Measurements from ENCODE around the gene TBX1.

The TBX1 gene

GRCh38 chr22:19801340-19802000 lies 40.9 kb downstream of the TBX1 start:
- Histone ChIP-seq H3K4me1 (no peaks in the 10 kb centered on the region), H2AFZ (no peak overlapping the region), H3K9ac (no peak overlapping the region), H3K4me3 (ENCODE audit: low read depth, low read length) (no peak overlapping the region), H3K79me2 (no peaks in the 10 kb centered on the region), H3K27me3 (ENCODE audit: control insufficient read depth, insufficient read depth, low read length) (no peaks in the 10 kb centered on the region), H3K27ac (no peak overlapping the region), H3K4me2 (ENCODE audit: low read length) (no peak overlapping the region), H3K9me3 (ENCODE audit: control insufficient read depth, low read length) (no peaks in the 10 kb centered on the region), H3K36me3 (ENCODE audit: control insufficient read depth, insufficient read depth, low read length) (no peaks in the 10 kb centered on the region)
- TF ChIP-seq CTCF (IDR thresholded peaks at IDR 0.05): no peak

GRCh38 chr22:19802001-19802893 lies 41.7 kb downstream of the TBX1 start:
- Histone ChIP-seq H3K4me1 (no peaks in the 10 kb centered on the region), H3K4me3 (ENCODE audit: low read depth, low read length) (no peak overlapping the region), H3K9me3 (ENCODE audit: control insufficient read depth, low read length) (no peaks in the 10 kb centered on the region), H3K4me2 (ENCODE audit: low read length) (no peak overlapping the region), H3K79me2 (no peaks in the 10 kb centered on the region), H3K36me3 (ENCODE audit: control insufficient read depth, insufficient read depth, low read length) (no peaks in the 10 kb centered on the region), H2AFZ (no peak overlapping the region), H3K9ac (no peak overlapping the region), H3K27me3 (ENCODE audit: control insufficient read depth, insufficient read depth, low read length) (no peaks in the 10 kb centered on the region), H3K27ac (no peak overlapping the region)
- TF ChIP-seq CTCF (IDR thresholded peaks at IDR 0.05): no peak

- Histone ChIP-seq H3K4me1 (no peaks in the 10 kb centered on the region), H3K27ac (no peak overlapping the region), H3K27me3 (ENCODE audit: control insufficient read depth, insufficient read depth, low read length) (no peaks in the 10 kb centered on the region), H2AFZ (no peak overlapping the region), H3K9me3 (ENCODE audit: control insufficient read depth, low read length) (no peaks in the 10 kb centered on the region), H3K36me3 (ENCODE audit: control insufficient read depth, insufficient read depth, low read length) (no peaks in the 10 kb centered on the region), H3K79me2 (no peaks in the 10 kb centered on the region), H3K9ac (no peak overlapping the region), H3K4me2 (ENCODE audit: low read length) (no peak overlapping the region), H3K4me3 (ENCODE audit: low read depth, low read length) (no peak overlapping the region)
- no peak for TF ChIP-seq CTCF (IDR thresholded peaks at IDR 0.05)
These were observed 42.5 kb downstream of the TBX1 start for GRCh38 chr22:19802894-19803735.

- Histone ChIP-seq H3K79me2 (no peaks in the 10 kb centered on the region), H3K9ac (no peak overlapping the region), H3K4me2 (ENCODE audit: low read length) (no peak overlapping the region), H3K27ac (no peak overlapping the region), H3K36me3 (ENCODE audit: control insufficient read depth, insufficient read depth, low read length) (no peaks in the 10 kb centered on the region), H2AFZ (no peak overlapping the region), H3K9me3 (ENCODE audit: control insufficient read depth, low read length) (no peaks in the 10 kb centered on the region), H3K27me3 (ENCODE audit: control insufficient read depth, insufficient read depth, low read length) (no peaks in the 10 kb centered on the region), H3K4me3 (ENCODE audit: low read depth, low read length) (no peak overlapping the region), H3K4me1 (no peaks in the 10 kb centered on the region)
- TF ChIP-seq CTCF (IDR thresholded peaks at IDR 0.05): no peak
These were observed 43.2 kb downstream of the TBX1 start for GRCh38 chr22:19803736-19804267.

Data from parathyroid adenoma (tissue), 2 donors.